PC-3 (cell line): Measurements from ENCODE around the gene HSPB6. TPM values are rescaled to one million over a fixed set of nuclear protein-coding genes. Genes with fewer than 3 reads are reported as not detected.
A peak's percentile ranks its signal among the peaks of the same experiment; 100 is the strongest.

ENCODE experiments used
- ATAC-seq: fragments of 200-7000 bp; cut with Tn5 transposase; 2 replicates; pipeline ENCODE4 v1.9.1; 2020; ENCODE audit warnings: mild to moderate bottlenecking, moderate library complexity
- BruUV-seq: library from RNA; stranded (reverse); fragments of 400-500 nt; replicated peaks from 2 replicates; lab custom pipeline; 2021; lab: Mats Ljungman, UMichigan
- CTCF ChIA-PET: fragments of 300-600 bp; sonication (Branson Sonifier 250); formaldehyde crosslinking; loops from one replicate; lab custom pipeline; 2022; ENCODE audit warnings: antibody characterized with exemption; lab: Charles Lee
- POLR2A ChIA-PET: fragments of 300-600 bp; sonication (Branson Sonifier 250); formaldehyde crosslinking; loops from one replicate; lab custom pipeline; 2022; ENCODE audit warnings: antibody characterized with exemption; ENCODE audit not compliant: unreplicated experiment; lab: Charles Lee
- DNase-seq: peaks from one replicate; pipeline ENCODE4 v3.0.0-alpha.2; 2015
- H2AFZ ChIP-seq: fragments of 300-600 bp; sonication (generic); 2 replicates; pipeline ENCODE4 v1.6.0; 2016; ENCODE audit warnings: antibody characterized with exemption, low read length
- H3F3A ChIP-seq: fragments of 300-600 bp; sonication (generic); one replicate; pipeline ENCODE4 v1.6.0; 2017; ENCODE audit warnings: antibody characterized with exemption, low read length, control low read depth, mild to moderate bottlenecking; ENCODE audit not compliant: unreplicated experiment
- H3K27ac ChIP-seq: fragments of 300-600 bp; sonication (generic); 2 replicates; pipeline ENCODE4 v1.5.1; 2016; ENCODE audit warnings: mild to moderate bottlenecking, low read length
- H3K27me3 ChIP-seq: fragments of 300-600 bp; sonication (generic); 2 replicates; pipeline ENCODE4 v1.6.1; 2016; ENCODE audit warnings: low read length, mixed read lengths
- H3K36me3 ChIP-seq: fragments of 300-600 bp; sonication (generic); 2 replicates; pipeline ENCODE4 v1.6.1; 2016; ENCODE audit warnings: low read depth, mixed run types, low read length, mixed read lengths
- H3K4me1 ChIP-seq: fragments of 300-600 bp; sonication (generic); 2 replicates; pipeline ENCODE4 v1.5.1; 2016; ENCODE audit warnings: low read length; ENCODE audit not compliant: insufficient read depth
- H3K4me2 ChIP-seq: fragments of 300-600 bp; sonication (generic); 2 replicates; pipeline ENCODE4 v1.6.0; 2016; ENCODE audit warnings: low read length
- H3K4me3 ChIP-seq: fragments of 300-600 bp; sonication (generic); 2 replicates; pipeline ENCODE4 v1.5.1; 2016; ENCODE audit warnings: mild to moderate bottlenecking, low read length, mixed read lengths
- H3K79me2 ChIP-seq: fragments of 300-600 bp; sonication (generic); 2 replicates; pipeline ENCODE4 v1.6.1; 2017; ENCODE audit warnings: low read length, mixed read lengths
- H3K9ac ChIP-seq: fragments of 300-600 bp; sonication (generic); 2 replicates; pipeline ENCODE4 v1.6.0; 2016; ENCODE audit warnings: mild to moderate bottlenecking, low read length
- H3K9me2 ChIP-seq: fragments of 300-600 bp; sonication (generic); replicated peaks from 2 replicates; pipeline ENCODE4 v1.6.1; 2016; ENCODE audit warnings: mixed run types, low read length, mixed read lengths
- H3K9me3 ChIP-seq: fragments of 300-600 bp; sonication (generic); 2 replicates; pipeline ENCODE4 v1.6.1; 2016; ENCODE audit warnings: low read length, mixed read lengths
- H4K20me1 ChIP-seq: fragments of 300-600 bp; sonication (generic); 2 replicates; pipeline ENCODE4 v1.6.1; 2016; ENCODE audit warnings: low read length, mixed read lengths
- CTCF ChIP-seq: fragments of 300-600 bp; sonication (generic); conservative IDR thresholded peaks from 2 replicates; pipeline ENCODE4 v1.5.1; 2017; ENCODE audit warnings: antibody characterized with exemption, low read depth, mild to moderate bottlenecking, low read length
- EZH2 ChIP-seq: fragments of 300-600 bp; sonication (generic); IDR thresholded peaks from one replicate; pipeline ENCODE4 v1.6.1; 2017; ENCODE audit warnings: antibody characterized with exemption, mild to moderate bottlenecking, low read length; ENCODE audit not compliant: unreplicated experiment
- EZH2phosphoT487 ChIP-seq: fragments of 300-600 bp; sonication (generic); IDR thresholded peaks from 2 replicates; pipeline ENCODE4 v1.6.1; 2018; ENCODE audit warnings: mild to moderate bottlenecking, antibody characterized with exemption, low read length, borderline replicate concordance
- intact Hi-C: fragments of 100-400 bp; cut with micrococcal nuclease; formaldehyde crosslinking; loops from 2 replicates; pipeline ENCODE4 v1.9.0; 2023
- total RNA-seq: library from RNA; depleted of rRNA; stranded (reverse); fragments of >200 nt; gene quantifications from 2 replicates; pipeline ENCODE4 v1.2.3, GENCODE V29; 2014

Gene HSPB6
- total RNA-seq, 1 experiment from 2014 or later = not detected

GRCh38 chr19:35790981-35791813 lies 34.4 kb upstream of the HSPB6 start:
- Histone ChIP-seq H2AFZ (no peak overlapping the region), H3K36me3 (no peaks in the 10 kb centered on the region), H3F3A (no peaks in the 10 kb centered on the region), H3K27me3 (no peaks in the 10 kb centered on the region), H3K4me2 (no peak overlapping the region), H3K9me3 (no peaks in the 10 kb centered on the region), H4K20me1 (no peaks in the 10 kb centered on the region), H3K9me2 (no peaks in the 10 kb centered on the region), H3K27ac (no peak overlapping the region), H3K4me3 (no peak overlapping the region), H3K4me1 (no peaks in the 10 kb centered on the region), H3K9ac (no peak overlapping the region), H3K79me2 (no peaks in the 10 kb centered on the region)
- no peak for TF ChIP-seq EZH2
- 0 out of 2 replicates have a peak, but pooled peaks have one; percentile 20 for TF ChIP-seq CTCF
- no peak for TF ChIP-seq EZH2phosphoT487
- ATAC-seq = no peak
- ChIA-PET CTCF (no interaction called here), POLR2A (no interaction called here)
- intact Hi-C loops = no loop called here
- DNase-seq = no peak
- no TSS peak for BruUV-seq

GRCh38 chr19:35789978-35790944 lies 33.4 kb upstream of the HSPB6 start:
- Histone ChIP-seq H3K27ac (no peak overlapping the region), H3K4me2 (no peak overlapping the region), H3K9me3 (no peaks in the 10 kb centered on the region), H3K4me1 (no peaks in the 10 kb centered on the region), H3K36me3 (no peaks in the 10 kb centered on the region), H4K20me1 (no peaks in the 10 kb centered on the region), H3K4me3 (no peak overlapping the region), H2AFZ (no peak overlapping the region), H3F3A (no peaks in the 10 kb centered on the region), H3K9me2 (no peaks in the 10 kb centered on the region), H3K27me3 (no peaks in the 10 kb centered on the region), H3K79me2 (no peaks in the 10 kb centered on the region), H3K9ac (no peak overlapping the region)
- no peak for TF ChIP-seq EZH2
- POLR2A ChIA-PET = no interaction called here
- ATAC-seq = no peak
- no peak for DNase-seq
- intact Hi-C loops = no loop called here
- CTCF ChIA-PET = no interaction called here
- BruUV-seq = no TSS peak

- no TSS peak for BruUV-seq
- Histone ChIP-seq H3K27ac (no peak overlapping the region), H3K9ac (no peak overlapping the region), H3K79me2 (no peaks in the 10 kb centered on the region), H3K36me3 (no peaks in the 10 kb centered on the region), H3K9me3 (no peaks in the 10 kb centered on the region), H3K9me2 (no peaks in the 10 kb centered on the region), H3K27me3 (no peaks in the 10 kb centered on the region), H2AFZ (no peak overlapping the region), H3K4me1 (no peaks in the 10 kb centered on the region), H3K4me3 (no peak overlapping the region), H3F3A (no peaks in the 10 kb centered on the region), H3K4me2 (no peak overlapping the region), H4K20me1 (no peaks in the 10 kb centered on the region)
- ChIA-PET CTCF (no interaction called here), POLR2A (no interaction called here)
- DNase-seq (no peak), ATAC-seq (no peak)
- TF ChIP-seq CTCF (no peak), EZH2phosphoT487 (no peak), EZH2 (no peak)
- intact Hi-C loops = no loop called here
Observed at GRCh38 chr19:35789195-35789977, 32.6 kb upstream of the HSPB6 start.
